MM.1S (cell line): Measurements from ENCODE around the gene WIZ.
"Not testable (repeated sequence)": the region's sequence is repeated elsewhere in the genome, so short reads cannot be mapped to it uniquely, and the experiment has no call there.

Experiments used
- DNase-seq: peaks from one replicate; pipeline ENCODE4 v3.0.0-alpha.2; 2015
- H2AFZ ChIP-seq: fragments of 300-600 bp; sonication (generic); 2 replicates; pipeline ENCODE4 v1.6.0; 2016; ENCODE audit warnings: antibody characterized with exemption, low read length
- H3F3A ChIP-seq: fragments of 300-600 bp; sonication (generic); 2 replicates; pipeline ENCODE4 v1.6.1; 2016; ENCODE audit warnings: mild to moderate bottlenecking, antibody characterized with exemption, low read length, moderate library complexity, mixed read lengths; ENCODE audit not compliant: insufficient read depth
- H3K27ac ChIP-seq: fragments of 300-600 bp; sonication (generic); 2 replicates; pipeline ENCODE4 v1.5.1; 2016; ENCODE audit warnings: mild to moderate bottlenecking, low read length
- H3K27me3 ChIP-seq: fragments of 300-600 bp; sonication (generic); replicated peaks from 2 replicates; pipeline ENCODE4 v1.6.0; 2016; ENCODE audit warnings: low read length; ENCODE audit not compliant: insufficient read depth
- H3K36me3 ChIP-seq: fragments of 300-600 bp; sonication (generic); replicated peaks from 2 replicates; pipeline ENCODE4 v1.6.1; 2016; ENCODE audit warnings: mild to moderate bottlenecking, low read length, mixed read lengths; ENCODE audit not compliant: insufficient read depth
- H3K4me1 ChIP-seq: fragments of 300-600 bp; sonication (generic); 2 replicates; pipeline ENCODE4 v1.6.1; 2016; ENCODE audit warnings: low read length, mixed read lengths
- H3K4me2 ChIP-seq: fragments of 300-600 bp; sonication (generic); 2 replicates; pipeline ENCODE4 v1.6.0; 2016; ENCODE audit warnings: low read depth, low read length
- H3K4me3 ChIP-seq: fragments of 300-600 bp; sonication (generic); 2 replicates; pipeline ENCODE4 v1.5.1; 2016; ENCODE audit warnings: low read length, mixed read lengths
- H3K79me2 ChIP-seq: fragments of 300-600 bp; sonication (generic); 2 replicates; pipeline ENCODE4 v1.6.1; 2016; ENCODE audit warnings: mixed run types, low read length, mixed read lengths
- H3K9ac ChIP-seq: fragments of 300-600 bp; sonication (generic); 2 replicates; pipeline ENCODE4 v1.6.1; 2016; ENCODE audit warnings: low read length, mixed read lengths
- H3K9me2 ChIP-seq: fragments of 300-600 bp; sonication (generic); replicated peaks from 2 replicates; pipeline ENCODE4 v1.6.1; 2016; ENCODE audit warnings: mild to moderate bottlenecking, low read length, mixed read lengths; ENCODE audit not compliant: insufficient read depth
- H3K9me3 ChIP-seq: fragments of 300-600 bp; sonication (generic); replicated peaks from 2 replicates; pipeline ENCODE4 v1.6.1; 2016; ENCODE audit warnings: mild to moderate bottlenecking, low read length, mixed read lengths; ENCODE audit not compliant: insufficient read depth
- H4K20me1 ChIP-seq: fragments of 300-600 bp; sonication (generic); 2 replicates; pipeline ENCODE4 v1.6.1; 2016; ENCODE audit warnings: mild to moderate bottlenecking, low read length, moderate library complexity, mixed read lengths; ENCODE audit not compliant: insufficient read depth
- EZH2 ChIP-seq: fragments of 300-600 bp; sonication (generic); optimal IDR thresholded peaks from 2 replicates; pipeline ENCODE3; 2017; ENCODE audit warnings: low read depth, mild to moderate bottlenecking, antibody characterized with exemption, low read length, mixed read lengths
- EZH2phosphoT487 ChIP-seq: fragments of 300-600 bp; sonication (generic); IDR thresholded peaks from 2 replicates; pipeline ENCODE4 v1.6.1; 2018; ENCODE audit warnings: antibody characterized with exemption, low read length
- TF ChIP-seq, protein P1 (sequence below): fragments of 300-600 bp; sonication (generic); IDR thresholded peaks from 2 replicates; pipeline ENCODE4 v1.5.1; 2016; ENCODE audit warnings: antibody characterized with exemption, low read length, mixed read lengths

The WIZ gene

DNA sequence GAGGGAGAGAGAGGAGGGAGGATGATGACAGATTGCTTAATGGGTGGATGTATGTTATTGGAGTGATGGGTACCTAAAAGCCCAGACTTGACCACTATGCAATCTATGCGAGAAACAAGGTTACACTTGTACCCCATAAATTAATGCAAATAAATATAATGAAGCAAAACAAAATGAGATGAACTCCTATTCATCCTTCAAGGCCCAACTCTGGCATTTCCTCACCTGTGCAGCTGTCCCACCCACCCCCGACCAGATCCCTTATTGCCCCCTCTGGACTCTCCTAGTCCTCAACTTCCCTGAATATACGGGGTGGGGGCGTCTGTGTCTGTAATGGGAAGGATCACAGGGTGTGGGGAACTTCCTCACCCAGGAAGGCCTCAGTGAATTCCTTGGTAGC lies 25.4 kb upstream of the WIZ start:
- TF ChIP-seq EZH2phosphoT487, result no peak
- TF ChIP-seq, protein P1, sequence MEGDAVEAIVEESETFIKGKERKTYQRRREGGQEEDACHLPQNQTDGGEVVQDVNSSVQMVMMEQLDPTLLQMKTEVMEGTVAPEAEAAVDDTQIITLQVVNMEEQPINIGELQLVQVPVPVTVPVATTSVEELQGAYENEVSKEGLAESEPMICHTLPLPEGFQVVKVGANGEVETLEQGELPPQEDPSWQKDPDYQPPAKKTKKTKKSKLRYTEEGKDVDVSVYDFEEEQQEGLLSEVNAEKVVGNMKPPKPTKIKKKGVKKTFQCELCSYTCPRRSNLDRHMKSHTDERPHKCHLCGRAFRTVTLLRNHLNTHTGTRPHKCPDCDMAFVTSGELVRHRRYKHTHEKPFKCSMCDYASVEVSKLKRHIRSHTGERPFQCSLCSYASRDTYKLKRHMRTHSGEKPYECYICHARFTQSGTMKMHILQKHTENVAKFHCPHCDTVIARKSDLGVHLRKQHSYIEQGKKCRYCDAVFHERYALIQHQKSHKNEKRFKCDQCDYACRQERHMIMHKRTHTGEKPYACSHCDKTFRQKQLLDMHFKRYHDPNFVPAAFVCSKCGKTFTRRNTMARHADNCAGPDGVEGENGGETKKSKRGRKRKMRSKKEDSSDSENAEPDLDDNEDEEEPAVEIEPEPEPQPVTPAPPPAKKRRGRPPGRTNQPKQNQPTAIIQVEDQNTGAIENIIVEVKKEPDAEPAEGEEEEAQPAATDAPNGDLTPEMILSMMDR, result no peak
- Histone ChIP-seq H3K4me2 (no peak overlapping the region), H3K4me1 (no peaks in the 10 kb centered on the region), H2AFZ (no peak overlapping the region), H3K4me3 (no peak overlapping the region), H4K20me1 (no peaks in the 10 kb centered on the region), H3F3A (no peaks in the 10 kb centered on the region), H3K27me3 (no peaks in the 10 kb centered on the region), H3K27ac (no peak overlapping the region), H3K9me2 (no peaks in the 10 kb centered on the region), H3K9ac (no peak overlapping the region), H3K9me3 (no peaks in the 10 kb centered on the region), H3K36me3 (no peaks in the 10 kb centered on the region), H3K79me2 (no peaks in the 10 kb centered on the region)
- DNase-seq, result no peak

DNA sequence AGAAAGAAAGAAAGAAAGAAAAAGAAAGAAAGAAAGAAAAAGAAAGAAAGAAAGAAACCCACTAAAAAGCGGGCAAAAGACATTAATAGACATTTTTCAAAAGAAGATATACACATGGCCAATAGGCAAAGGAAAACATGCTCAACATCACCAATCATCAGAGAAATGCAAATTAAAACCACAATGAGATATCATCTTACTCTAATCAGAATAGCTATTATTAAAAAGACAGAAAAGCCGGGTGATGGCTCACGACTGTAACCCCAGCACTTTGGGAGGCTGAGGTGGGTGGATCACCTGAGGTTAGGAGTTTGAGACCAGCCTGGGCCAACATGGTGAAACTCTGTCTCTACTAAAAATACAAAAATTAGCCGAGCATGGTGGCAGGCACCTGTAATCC lies 24.1 kb upstream of the WIZ start:
- H3K9me3 ChIP-seq, H3K4me1 ChIP-seq, H3F3A ChIP-seq, H3K9ac ChIP-seq, H3K4me2 ChIP-seq, H2AFZ ChIP-seq, H3K27ac ChIP-seq, DNase-seq, H3K27me3 ChIP-seq, H3K4me3 ChIP-seq, H3K9me2 ChIP-seq, H3K36me3 ChIP-seq, H4K20me1 ChIP-seq, H3K79me2 ChIP-seq: not testable (repeated sequence)

DNA sequence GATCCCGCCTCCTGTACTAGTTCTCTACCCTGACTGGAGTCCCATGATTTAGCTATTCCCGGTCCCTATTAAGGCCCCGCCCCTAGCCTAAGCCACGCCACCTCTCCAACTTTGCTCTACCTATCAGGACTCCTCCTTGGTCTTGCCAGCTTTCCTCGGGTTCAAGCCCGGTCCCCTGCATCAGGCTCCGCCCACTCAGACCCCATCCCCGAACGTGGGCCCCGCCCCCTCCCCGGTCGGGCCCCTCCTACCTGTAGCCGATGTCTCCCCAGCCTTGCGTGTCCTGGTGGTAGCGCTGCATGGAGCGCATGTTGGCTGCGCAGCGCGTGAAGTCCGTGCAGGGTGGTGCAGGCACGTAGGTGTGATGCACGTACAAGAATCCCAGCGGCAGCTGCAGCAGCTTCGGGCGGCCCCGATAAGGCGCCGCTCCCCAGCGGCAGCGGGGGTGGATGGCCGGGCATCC lies 21.9 kb upstream of the WIZ start:
- Histone ChIP-seq H3K27ac (no peak overlapping the region), H3K9me2 (no peaks in the 10 kb centered on the region), H3K9me3 (no peaks in the 10 kb centered on the region), H3K79me2 (no peaks in the 10 kb centered on the region), H2AFZ (no peak overlapping the region), H3K9ac (no peak overlapping the region), H3K36me3 (no peaks in the 10 kb centered on the region), H3K27me3 (no peaks in the 10 kb centered on the region), H3K4me3 (no peak overlapping the region), H3K4me1 (peaks cover 8% of the 10 kb centered on the region), H4K20me1 (no peaks in the 10 kb centered on the region), H3K4me2 (no peak overlapping the region), H3F3A (peaks cover 8% of the 10 kb centered on the region)
- DNase-seq, result no peak
- TF ChIP-seq, protein P1, result no peak
- TF ChIP-seq EZH2 (no peak), EZH2phosphoT487 (no peak)

DNA sequence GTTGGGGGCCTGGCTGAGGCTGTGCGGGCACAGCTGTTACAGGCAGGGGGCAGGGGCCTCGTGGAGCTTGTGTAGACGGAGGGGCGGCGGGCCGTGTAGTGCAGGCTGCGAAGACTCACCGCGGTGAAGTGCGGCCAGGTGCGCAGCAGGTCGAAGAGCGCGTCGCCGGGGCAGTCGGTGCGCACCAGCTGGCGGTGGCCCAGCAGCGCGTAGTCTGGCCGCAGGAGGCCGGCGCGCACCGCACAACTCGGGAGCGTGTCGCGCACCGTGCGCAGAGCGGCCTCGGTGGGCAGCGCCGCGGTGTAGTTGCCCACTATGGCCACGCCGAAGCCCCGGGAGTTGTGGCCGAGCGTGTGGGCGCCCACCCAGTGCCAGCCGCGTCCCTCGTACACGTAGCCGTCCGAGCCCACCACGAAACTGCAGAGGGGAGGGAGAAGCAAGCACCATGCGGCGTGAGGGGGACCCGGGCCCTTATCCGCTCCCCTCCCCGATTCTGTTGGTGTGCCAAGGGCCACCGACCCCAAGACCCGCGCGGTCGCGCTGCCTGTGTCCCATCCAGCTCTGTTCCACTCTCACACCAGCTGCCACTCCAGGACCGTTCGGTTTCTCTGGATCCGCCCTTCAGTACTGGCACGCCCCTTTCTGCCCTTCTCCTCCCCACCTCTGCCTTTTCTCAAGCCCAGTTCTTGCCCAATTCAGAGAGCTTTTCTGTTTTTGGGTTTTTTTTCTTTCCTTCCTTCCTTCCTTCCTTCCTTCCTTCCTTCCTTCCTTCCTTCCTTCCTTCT lies 19.9 kb upstream of the WIZ start:
- Histone ChIP-seq H3K4me3 (no peak overlapping the region), H3K4me2 (peak overlapping the region; percentile 37; the same call in 1 of the 2 replicates), H3K27me3 (no peaks in the 10 kb centered on the region), H3K9me2 (no peaks in the 10 kb centered on the region), H3K9ac (no peak overlapping the region), H3K79me2 (peaks cover 5% of the 10 kb centered on the region), H2AFZ (no peak overlapping the region), H3K4me1 (peaks cover 22% of the 10 kb centered on the region), H4K20me1 (no peaks in the 10 kb centered on the region), H3F3A (peaks cover 21% of the 10 kb centered on the region), H3K36me3 (no peaks in the 10 kb centered on the region), H3K27ac (no peak overlapping the region), H3K9me3 (no peaks in the 10 kb centered on the region)
- no peak for DNase-seq
- no peak for TF ChIP-seq EZH2phosphoT487
